ENCODE measurements around the gene TSGA10IP.

- TF ChIP-seq POLR2A (IDR thresholded peaks at IDR 0.05; ENCODE audit: low read length) (no peak), GATA1 (IDR thresholded peaks at IDR 0.05; ENCODE audit: low read depth, low read length) (no peak)
Measured at GRCh38 chr11:65978391-65979238, 33.3 kb downstream of the TSGA10IP start.
